HG02588 (cell line): ENCODE results near the gene APBA1.

ENCODE experiments used
- ATAC-seq: cut with Tn5 transposase; IDR thresholded peaks from one replicate; pipeline ENCODE4 v1.9.1; 2021; ENCODE audit warnings: mild to moderate bottlenecking, moderate library complexity; ENCODE audit not compliant: unreplicated experiment

APBA1 gene

GRCh38 chr9:69486498-69486897 lies 185.7 kb downstream of the APBA1 start:
- ATAC-seq, result no peak

- ATAC-seq, result no peak
Measured at GRCh38 chr9:69485466-69485865, 186.7 kb downstream of the APBA1 start.

GRCh38 chr9:69483886-69484422 lies 188.2 kb downstream of the APBA1 start:
- no peak for ATAC-seq

GRCh38 chr9:69476797-69477196 lies 195.4 kb downstream of the APBA1 start:
- no peak for ATAC-seq

GRCh38 chr9:69476016-69476415 lies 196.2 kb downstream of the APBA1 start:
- ATAC-seq, result no peak

GRCh38 chr9:69474821-69475220 lies 197.3 kb downstream of the APBA1 start:
- no peak for ATAC-seq

- ATAC-seq, result no peak
Measured at GRCh38 chr9:69472101-69472620, 200.0 kb downstream of the APBA1 start.

GRCh38 chr9:69471433-69471832 lies 200.7 kb downstream of the APBA1 start:
- ATAC-seq, result no peak

GRCh38 chr9:69470186-69470977 lies 201.8 kb downstream of the APBA1 start:
- ATAC-seq, result no peak

- ATAC-seq, result no peak
Measured at GRCh38 chr9:69469136-69469535, 203.0 kb downstream of the APBA1 start.

GRCh38 chr9:69468380-69468779 lies 203.8 kb downstream of the APBA1 start:
- no peak for ATAC-seq

GRCh38 chr9:69466151-69466550 lies 206.0 kb downstream of the APBA1 start:
- no peak for ATAC-seq

GRCh38 chr9:69465473-69465872 lies 206.7 kb downstream of the APBA1 start:
- ATAC-seq, result no peak

GRCh38 chr9:69463497-69464068 lies 208.6 kb downstream of the APBA1 start:
- no peak for ATAC-seq

GRCh38 chr9:69462394-69462793 lies 209.8 kb downstream of the APBA1 start:
- no peak for ATAC-seq

GRCh38 chr9:69461103-69461887 lies 210.9 kb downstream of the APBA1 start:
- no peak for ATAC-seq

- ATAC-seq, result no peak
Measured at GRCh38 chr9:69460012-69460411, 212.2 kb downstream of the APBA1 start.

- ATAC-seq, result no peak
Measured at GRCh38 chr9:69458176-69458575, 214.0 kb downstream of the APBA1 start.

GRCh38 chr9:69456201-69456600 lies 216.0 kb downstream of the APBA1 start:
- no peak for ATAC-seq

- ATAC-seq, result no peak
Measured at GRCh38 chr9:69455311-69455710, 216.9 kb downstream of the APBA1 start.

- ATAC-seq, result no peak
Measured at GRCh38 chr9:69454321-69454720, 217.8 kb downstream of the APBA1 start.
